Stomach (tissue), 4 donors: ENCODE measurements around the gene TBX4.

Experiments
- CTCF ChIP-seq, 7 experiments: fragments of 450-650 bp in 4 of 7; fragments of 200-600 bp in 3 of 7; sonication (generic) in 3 of 7; IDR thresholded peaks; one replicate each; pipeline ENCODE4 v1.5.1; 2016 to 2019; ENCODE audit warnings: antibody characterized with exemption in 7 of 7, control low read depth in 2 of 7, mild to moderate bottlenecking in 1 of 7
- POLR2A ChIP-seq, 4 donors: fragments of 450-650 bp; IDR thresholded peaks; one replicate each; pipeline ENCODE4 v1.6.1; 2016; ENCODE audit warnings: antibody characterized with exemption in 4 of 4, control low read depth in 2 of 4, mild to moderate bottlenecking in 1 of 4, moderate library complexity in 1 of 4

- TF ChIP-seq CTCF (IDR thresholded peaks at IDR 0.05) = no peak
- no peak for TF ChIP-seq POLR2A (IDR thresholded peaks at IDR 0.05)
Measured at GRCh38 chr17:61440697-61441096, 11.5 kb upstream of the TBX4 start.
